GM23338 (cell line): ENCODE results near the gene NELFCD. TPM values are rescaled to one million over a fixed set of nuclear protein-coding genes. Genes with fewer than 3 reads are reported as not detected.
A peak's percentile ranks its signal among the peaks of the same experiment; 100 is the strongest.
"Not testable (repeated sequence)": the region's sequence is repeated elsewhere in the genome, so short reads cannot be mapped to it uniquely, and the experiment has no call there.

Experiments
- ATAC-seq: fragments of 200-7000 bp; cut with Tn5 transposase; 3 replicates; pipeline ENCODE4 v1.9.1; 2020
- DNase-seq: peaks from one replicate; pipeline ENCODE4 v3.0.0-alpha.2; 2015; ENCODE audit warnings: low spot score
- H2AFZ ChIP-seq: fragments of 200-600 bp; sonication (generic); 2 replicates; pipeline ENCODE4 v1.8.0; 2016; ENCODE audit warnings: antibody characterized with exemption, mild to moderate bottlenecking, moderate library complexity
- H3F3A ChIP-seq: fragments of 200-600 bp; sonication (generic); replicated peaks from 2 replicates; pipeline ENCODE4 v1.8.0; 2017; ENCODE audit warnings: antibody characterized with exemption, mixed run types, low read depth
- H3K27ac ChIP-seq: fragments of 200-600 bp; sonication (generic); 2 replicates; pipeline ENCODE4 v1.6.1; 2016; ENCODE audit warnings: low read depth
- H3K27me3 ChIP-seq: fragments of 200-600 bp; sonication (generic); 2 replicates; pipeline ENCODE4 v1.8.0; 2016; ENCODE audit warnings: mild to moderate bottlenecking, mixed run types, moderate library complexity; ENCODE audit not compliant: insufficient read depth
- H3K36me3 ChIP-seq: fragments of 200-600 bp; sonication (generic); 2 replicates; pipeline ENCODE4 v1.8.0; 2016; ENCODE audit warnings: mild to moderate bottlenecking; ENCODE audit not compliant: insufficient read depth
- H3K4me1 ChIP-seq: fragments of 200-600 bp; sonication (generic); 2 replicates; pipeline ENCODE4 v1.8.0; 2016; ENCODE audit warnings: mild to moderate bottlenecking, moderate library complexity; ENCODE audit not compliant: insufficient read depth
- H3K4me2 ChIP-seq: fragments of 200-600 bp; sonication (generic); 2 replicates; pipeline ENCODE4 v1.7.1; 2017; ENCODE audit warnings: mixed run types
- H3K4me3 ChIP-seq: fragments of 200-600 bp; sonication (generic); 2 replicates; pipeline ENCODE4 v1.6.1; 2016; ENCODE audit warnings: mixed run types
- H3K79me2 ChIP-seq: fragments of 200-600 bp; sonication (generic); replicated peaks from 2 replicates; pipeline ENCODE4 v1.8.0; 2017; ENCODE audit warnings: mild to moderate bottlenecking; ENCODE audit not compliant: insufficient read depth
- H3K9me2 ChIP-seq: fragments of 200-600 bp; sonication (generic); 2 replicates; pipeline ENCODE4 v1.8.0; 2017; ENCODE audit not compliant: insufficient read depth
- H4K20me1 ChIP-seq: fragments of 200-600 bp; sonication (generic); replicated peaks from 2 replicates; pipeline ENCODE4 v1.8.0; 2017; ENCODE audit warnings: mild to moderate bottlenecking; ENCODE audit not compliant: insufficient read depth
- H3K27ac Mint-ChIP-seq: 2 replicates; pipeline ENCODE4 v1.8.0; 2020; ENCODE audit warnings: inconsistent platforms, mild to moderate bottlenecking, moderate library complexity, mixed read lengths
- H3K27me3 Mint-ChIP-seq: 3 replicates; pipeline ENCODE4 v1.8.0; 2022; ENCODE audit warnings: low read depth, mild to moderate bottlenecking, moderate library complexity, mixed read lengths, inconsistent platforms; ENCODE audit not compliant: insufficient read depth, poor library complexity
- H3K36me3 Mint-ChIP-seq: 3 replicates; pipeline ENCODE4 v1.8.0; 2021; ENCODE audit warnings: low read depth, mild to moderate bottlenecking, inconsistent platforms, moderate library complexity, mixed read lengths
- H3K4me1 Mint-ChIP-seq: 3 replicates; pipeline ENCODE4 v1.8.0; 2020; ENCODE audit warnings: mild to moderate bottlenecking, inconsistent platforms, mixed read lengths
- H3K4me3 Mint-ChIP-seq: 3 replicates; pipeline ENCODE4 v1.8.0; 2021; ENCODE audit warnings: moderate library complexity, mild to moderate bottlenecking, inconsistent platforms, mixed read lengths
- H3K9me3 Mint-ChIP-seq: 3 replicates; pipeline ENCODE4 v1.8.0; 2020; ENCODE audit warnings: moderate library complexity, mild to moderate bottlenecking, inconsistent platforms, mixed read lengths
- CREB1 ChIP-seq: fragments of 250-450 bp; sonication (Bioruptor Pico); IDR thresholded peaks from 2 replicates; pipeline ENCODE4 v1.5.0; 2020; ENCODE audit warnings: low read depth, mild to moderate bottlenecking, moderate library complexity
- EZH2 ChIP-seq: fragments of 200-600 bp; sonication (generic); IDR thresholded peaks from one replicate; pipeline ENCODE4 v1.8.0; 2017; ENCODE audit warnings: antibody characterized with exemption, mild to moderate bottlenecking, low read depth; ENCODE audit not compliant: unreplicated experiment
- EZH2phosphoT487 ChIP-seq: fragments of 200-600 bp; sonication (generic); IDR thresholded peaks from one replicate; pipeline ENCODE4 v1.8.1; 2018; ENCODE audit warnings: antibody characterized with exemption; ENCODE audit not compliant: unreplicated experiment
- JUNB ChIP-seq: IDR thresholded peaks from one replicate; pipeline ENCODE4 v1.6.1; 2016; ENCODE audit warnings: antibody characterized with exemption; ENCODE audit not compliant: unreplicated experiment
- STAT1 ChIP-seq: IDR thresholded peaks from one replicate; pipeline ENCODE4 v1.6.1; 2016; ENCODE audit warnings: antibody characterized with exemption; ENCODE audit not compliant: unreplicated experiment
- ZNF331 ChIP-seq: fragments of 250-450 bp; sonication (Bioruptor Pico); IDR thresholded peaks from 2 replicates; pipeline ENCODE4 v1.5.0; 2020; ENCODE audit warnings: low read depth, mild to moderate bottlenecking, moderate library complexity
- polyA plus RNA-seq: library from polyadenylated mRNA; unstranded; fragments of >200 nt; fragmentation: Nextera tagmentation; extraction: Ambion mirVana; gene quantifications from 2 replicates; pipeline ENCODE4 v1.2.1, GENCODE V29; 2016
- total RNA-seq: library from RNA; depleted of rRNA; stranded (reverse); fragments of >200 nt; shearing (Covaris generic); gene quantifications from 2 replicates; pipeline ENCODE4 v1.2.3, GENCODE V29; 2014
- TF ChIP-seq, protein P1 (sequence below): IDR thresholded peaks from 2 replicates; pipeline ENCODE4 v1.6.1; 2016; ENCODE audit warnings: antibody characterized with exemption

Gene NELFCD
- total and polyA plus RNA-seq, 2 experiments from 2014 or later: 52.9 to 75.8 TPM

GRCh38 chr20:58942549-58942948 is 38.5 kb upstream of the NELFCD start:
- Histone ChIP-seq H3K4me2 (no peak overlapping the region), H3K4me1 (no peaks in the 10 kb centered on the region; the same call in 1 of the 2 replicates)

GRCh38 chr20:58944610-58945009 is 36.4 kb upstream of the NELFCD start:
- Mint-ChIP-seq H3K4me1 (no peaks in the 10 kb centered on the region), H3K9me3 (no peaks in the 10 kb centered on the region), H3K27ac (no peak overlapping the region), H3K4me3 (no peak overlapping the region), H3K36me3 (no peaks in the 10 kb centered on the region), H3K27me3 (peaks cover 5% of the 10 kb centered on the region)
- Histone ChIP-seq H3K27me3 (no peaks in the 10 kb centered on the region), H3K36me3 (no peaks in the 10 kb centered on the region), H3K27ac (no peak overlapping the region), H2AFZ (0 out of 2 replicates have a peak overlapping the region, but pooled peaks have one; percentile 10), H3K4me2 (no peak overlapping the region), H3K4me3 (no peak overlapping the region), H3K9me2 (no peaks in the 10 kb centered on the region), H3K79me2 (no peaks in the 10 kb centered on the region), H3F3A (no peaks in the 10 kb centered on the region), H4K20me1 (no peaks in the 10 kb centered on the region), H3K4me1 (no peaks in the 10 kb centered on the region)
- DNase-seq: peak; percentile 28
- no peak; the same call in 2 of the 3 replicates for ATAC-seq
- no peak for TF ChIP-seq JUNB
- TF ChIP-seq ZNF331 (CRISPR knock-in tag): no peak
- no peak for TF ChIP-seq CREB1 (CRISPR knock-in tag)

More at GRCh38 chr20:58942549-58942948, 38.5 kb upstream of the NELFCD start:
- H3K4me1 Mint-ChIP-seq: 0 out of 3 replicates have a peak, but pooled peaks cover 3% of the 10 kb centered on the region
- Histone ChIP-seq H3K36me3 (no peaks in the 10 kb centered on the region), H3K27ac (no peak overlapping the region), H3K9me2 (no peaks in the 10 kb centered on the region), H4K20me1 (no peaks in the 10 kb centered on the region), H3K79me2 (no peaks in the 10 kb centered on the region), H2AFZ (no peak overlapping the region), H3K4me3 (no peak overlapping the region), H3F3A (no peaks in the 10 kb centered on the region), H3K27me3 (no peaks in the 10 kb centered on the region)
- H3K27ac Mint-ChIP-seq: no peak overlapping the region
- peaks cover 5% of the 10 kb centered on the region for H3K27me3 Mint-ChIP-seq
- H3K9me3 Mint-ChIP-seq: no peaks in the 10 kb centered on the region
- H3K36me3 Mint-ChIP-seq: no peaks in the 10 kb centered on the region
- ATAC-seq (no peak), DNase-seq (no peak)
- H3K4me3 Mint-ChIP-seq: no peak overlapping the region
- TF ChIP-seq EZH2 (no peak), CREB1 (CRISPR knock-in tag) (no peak), STAT1 (no peak)

DNA sequence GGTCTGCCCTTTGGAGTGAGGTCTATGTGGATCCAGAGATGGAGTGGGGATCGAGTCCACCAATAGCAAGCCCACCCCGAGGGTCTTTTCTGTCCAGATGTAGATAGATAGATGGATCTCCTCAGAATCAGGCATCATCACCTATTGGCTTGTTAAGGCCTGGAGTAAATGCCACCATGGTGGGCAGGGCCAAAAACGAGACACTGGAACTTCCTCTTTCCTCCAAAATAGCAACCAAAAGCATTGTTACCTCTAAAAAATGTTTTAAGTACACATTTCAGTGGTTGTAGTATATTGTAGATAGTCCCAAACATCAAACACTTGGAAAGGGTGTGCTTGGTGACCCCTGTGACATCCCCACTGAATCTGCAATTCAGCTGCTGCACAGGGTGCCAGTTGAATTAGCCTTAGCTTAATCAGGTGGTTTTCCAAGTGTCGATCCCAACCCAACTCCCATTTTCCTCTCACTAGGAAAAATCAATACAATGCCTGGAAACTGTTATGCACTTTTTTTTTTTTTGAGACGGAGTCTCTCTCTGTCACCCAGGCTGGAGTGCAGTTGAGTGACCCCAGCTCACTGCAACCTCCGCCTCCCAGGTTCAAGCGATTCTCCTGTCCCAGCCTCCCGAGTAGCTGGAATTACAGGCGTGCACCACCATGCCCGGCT is 35.0 kb upstream of the NELFCD start:
- no peak for ATAC-seq
- Histone ChIP-seq H2AFZ (no peak overlapping the region), H3K36me3 (no peaks in the 10 kb centered on the region), H3K4me3 (no peak overlapping the region), H3K9me2 (no peaks in the 10 kb centered on the region), H3F3A (no peaks in the 10 kb centered on the region), H3K79me2 (no peaks in the 10 kb centered on the region), H3K4me1 (no peaks in the 10 kb centered on the region), H3K27me3 (no peaks in the 10 kb centered on the region), H4K20me1 (no peaks in the 10 kb centered on the region), H3K27ac (no peak overlapping the region), H3K4me2 (no peak overlapping the region)
- TF ChIP-seq EZH2phosphoT487: no peak
- no peak for TF ChIP-seq EZH2
- TF ChIP-seq, protein P1, sequence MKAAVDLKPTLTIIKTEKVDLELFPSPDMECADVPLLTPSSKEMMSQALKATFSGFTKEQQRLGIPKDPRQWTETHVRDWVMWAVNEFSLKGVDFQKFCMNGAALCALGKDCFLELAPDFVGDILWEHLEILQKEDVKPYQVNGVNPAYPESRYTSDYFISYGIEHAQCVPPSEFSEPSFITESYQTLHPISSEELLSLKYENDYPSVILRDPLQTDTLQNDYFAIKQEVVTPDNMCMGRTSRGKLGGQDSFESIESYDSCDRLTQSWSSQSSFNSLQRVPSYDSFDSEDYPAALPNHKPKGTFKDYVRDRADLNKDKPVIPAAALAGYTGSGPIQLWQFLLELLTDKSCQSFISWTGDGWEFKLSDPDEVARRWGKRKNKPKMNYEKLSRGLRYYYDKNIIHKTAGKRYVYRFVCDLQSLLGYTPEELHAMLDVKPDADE: no peak
- H3K9me3 Mint-ChIP-seq: no peaks in the 10 kb centered on the region; the same call in 2 of the 3 replicates
- H3K4me3 Mint-ChIP-seq: no peak overlapping the region
- DNase-seq: no peak
- no peaks in the 10 kb centered on the region for H3K36me3 Mint-ChIP-seq
- no peaks in the 10 kb centered on the region for H3K4me1 Mint-ChIP-seq
- H3K27ac Mint-ChIP-seq: no peak overlapping the region
- H3K27me3 Mint-ChIP-seq: peaks cover 2% of the 10 kb centered on the region

DNA sequence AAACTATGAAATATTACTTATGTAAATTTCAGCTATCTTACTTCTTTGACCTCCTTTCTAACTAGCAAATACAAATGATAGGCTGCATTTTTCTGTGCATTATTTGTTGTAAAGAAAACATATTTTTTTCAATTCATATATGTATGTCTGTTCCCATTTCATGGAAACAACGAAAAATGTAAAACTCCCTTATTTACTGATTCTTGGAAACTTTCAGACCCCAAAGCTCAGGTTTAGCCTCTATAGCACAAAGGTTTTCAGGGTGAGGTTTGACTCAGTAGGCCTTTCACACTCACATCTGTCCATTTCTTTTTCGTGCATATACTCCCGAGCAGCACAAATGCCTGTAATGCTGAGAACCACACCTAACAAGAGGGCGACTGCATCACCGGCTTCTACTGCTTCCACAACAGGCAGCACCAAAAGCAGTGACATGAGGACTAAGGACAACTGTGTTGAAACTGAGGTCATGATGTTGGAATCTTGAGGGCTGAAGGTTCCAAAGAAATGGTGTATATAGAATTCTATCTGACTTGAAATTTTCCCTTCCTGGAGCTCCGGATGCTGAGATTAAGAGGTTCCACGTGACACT is 33.2 kb upstream of the NELFCD start:
- H3K27ac ChIP-seq, DNase-seq, H3K9me3 Mint-ChIP-seq, H3K36me3 Mint-ChIP-seq, H3K27me3 Mint-ChIP-seq, H2AFZ ChIP-seq, H3F3A ChIP-seq, H3K79me2 ChIP-seq, H3K4me3 ChIP-seq, H3K27ac Mint-ChIP-seq, H3K36me3 ChIP-seq, H3K9me2 ChIP-seq, H3K4me2 ChIP-seq, H4K20me1 ChIP-seq, H3K4me1 ChIP-seq, H3K27me3 ChIP-seq, ATAC-seq, H3K4me3 Mint-ChIP-seq, H3K4me1 Mint-ChIP-seq: not testable (repeated sequence)
